PC-3 (cell line): ENCODE results near the gene CHSY1. TPM values are rescaled to one million over a fixed set of nuclear protein-coding genes. Genes with fewer than 3 reads are reported as not detected.

ENCODE experiments used
- ATAC-seq: fragments of 200-7000 bp; cut with Tn5 transposase; 2 replicates; pipeline ENCODE4 v1.9.1; 2020; ENCODE audit warnings: mild to moderate bottlenecking, moderate library complexity
- BruUV-seq: library from RNA; stranded (reverse); fragments of 400-500 nt; replicated peaks from 2 replicates; lab custom pipeline; 2021; lab: Mats Ljungman, UMichigan
- CTCF ChIA-PET: fragments of 300-600 bp; sonication (Branson Sonifier 250); formaldehyde crosslinking; loops from one replicate; lab custom pipeline; 2022; ENCODE audit warnings: antibody characterized with exemption; lab: Charles Lee
- POLR2A ChIA-PET: fragments of 300-600 bp; sonication (Branson Sonifier 250); formaldehyde crosslinking; loops from one replicate; lab custom pipeline; 2022; ENCODE audit warnings: antibody characterized with exemption; ENCODE audit not compliant: unreplicated experiment; lab: Charles Lee
- DNase-seq: peaks from one replicate; pipeline ENCODE4 v3.0.0-alpha.2; 2015
- H2AFZ ChIP-seq: fragments of 300-600 bp; sonication (generic); 2 replicates; pipeline ENCODE4 v1.6.0; 2016; ENCODE audit warnings: antibody characterized with exemption, low read length
- H3F3A ChIP-seq: fragments of 300-600 bp; sonication (generic); one replicate; pipeline ENCODE4 v1.6.0; 2017; ENCODE audit warnings: antibody characterized with exemption, low read length, control low read depth, mild to moderate bottlenecking; ENCODE audit not compliant: unreplicated experiment
- H3K27ac ChIP-seq: fragments of 300-600 bp; sonication (generic); 2 replicates; pipeline ENCODE4 v1.5.1; 2016; ENCODE audit warnings: mild to moderate bottlenecking, low read length
- H3K27me3 ChIP-seq: fragments of 300-600 bp; sonication (generic); 2 replicates; pipeline ENCODE4 v1.6.1; 2016; ENCODE audit warnings: low read length, mixed read lengths
- H3K36me3 ChIP-seq: fragments of 300-600 bp; sonication (generic); 2 replicates; pipeline ENCODE4 v1.6.1; 2016; ENCODE audit warnings: low read depth, mixed run types, low read length, mixed read lengths
- H3K4me1 ChIP-seq: fragments of 300-600 bp; sonication (generic); 2 replicates; pipeline ENCODE4 v1.5.1; 2016; ENCODE audit warnings: low read length; ENCODE audit not compliant: insufficient read depth
- H3K4me2 ChIP-seq: fragments of 300-600 bp; sonication (generic); 2 replicates; pipeline ENCODE4 v1.6.0; 2016; ENCODE audit warnings: low read length
- H3K4me3 ChIP-seq: fragments of 300-600 bp; sonication (generic); 2 replicates; pipeline ENCODE4 v1.5.1; 2016; ENCODE audit warnings: mild to moderate bottlenecking, low read length, mixed read lengths
- H3K79me2 ChIP-seq: fragments of 300-600 bp; sonication (generic); 2 replicates; pipeline ENCODE4 v1.6.1; 2017; ENCODE audit warnings: low read length, mixed read lengths
- H3K9ac ChIP-seq: fragments of 300-600 bp; sonication (generic); 2 replicates; pipeline ENCODE4 v1.6.0; 2016; ENCODE audit warnings: mild to moderate bottlenecking, low read length
- H3K9me2 ChIP-seq: fragments of 300-600 bp; sonication (generic); replicated peaks from 2 replicates; pipeline ENCODE4 v1.6.1; 2016; ENCODE audit warnings: mixed run types, low read length, mixed read lengths
- H3K9me3 ChIP-seq: fragments of 300-600 bp; sonication (generic); 2 replicates; pipeline ENCODE4 v1.6.1; 2016; ENCODE audit warnings: low read length, mixed read lengths
- H4K20me1 ChIP-seq: fragments of 300-600 bp; sonication (generic); 2 replicates; pipeline ENCODE4 v1.6.1; 2016; ENCODE audit warnings: low read length, mixed read lengths
- CTCF ChIP-seq: fragments of 300-600 bp; sonication (generic); conservative IDR thresholded peaks from 2 replicates; pipeline ENCODE4 v1.5.1; 2017; ENCODE audit warnings: antibody characterized with exemption, low read depth, mild to moderate bottlenecking, low read length
- EZH2 ChIP-seq: fragments of 300-600 bp; sonication (generic); IDR thresholded peaks from one replicate; pipeline ENCODE4 v1.6.1; 2017; ENCODE audit warnings: antibody characterized with exemption, mild to moderate bottlenecking, low read length; ENCODE audit not compliant: unreplicated experiment
- EZH2phosphoT487 ChIP-seq: fragments of 300-600 bp; sonication (generic); IDR thresholded peaks from 2 replicates; pipeline ENCODE4 v1.6.1; 2018; ENCODE audit warnings: mild to moderate bottlenecking, antibody characterized with exemption, low read length, borderline replicate concordance
- intact Hi-C: fragments of 100-400 bp; cut with micrococcal nuclease; formaldehyde crosslinking; loops from 2 replicates; pipeline ENCODE4 v1.9.0; 2023
- total RNA-seq: library from RNA; depleted of rRNA; stranded (reverse); fragments of >200 nt; gene quantifications from 2 replicates; pipeline ENCODE4 v1.2.3, GENCODE V29; 2014

Gene CHSY1
- total RNA-seq, 1 experiment from 2014 or later, result 13.8 TPM

DNA sequence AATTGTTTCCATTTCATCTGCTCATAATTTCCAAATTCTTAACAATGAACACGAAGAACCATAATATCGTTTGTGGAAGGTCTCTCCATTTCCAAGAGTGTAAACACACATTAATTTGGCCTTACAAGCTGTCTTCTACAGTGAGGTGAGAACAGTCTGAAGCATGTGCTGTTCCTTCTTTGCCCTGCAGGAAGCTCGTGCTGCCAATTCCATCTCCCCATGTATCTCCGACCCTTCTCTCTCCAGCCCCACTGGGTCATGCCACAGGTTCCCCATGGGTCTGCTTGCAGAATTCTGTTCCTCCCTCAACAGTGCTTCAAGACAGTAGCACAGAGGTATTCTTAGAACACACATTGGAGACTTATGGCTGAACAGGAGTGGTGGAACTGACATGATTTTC lies 70.5 kb downstream of the CHSY1 start:
- Histone ChIP-seq H3K9me2 (no peaks in the 10 kb centered on the region), H3K4me2 (no peak overlapping the region), H3K36me3 (peaks cover 18% of the 10 kb centered on the region), H3K4me3 (no peak overlapping the region), H3K27me3 (no peaks in the 10 kb centered on the region), H3K4me1 (no peaks in the 10 kb centered on the region), H4K20me1 (no peaks in the 10 kb centered on the region), H3K27ac (no peak overlapping the region), H3K9me3 (no peaks in the 10 kb centered on the region), H2AFZ (no peak overlapping the region), H3K9ac (no peak overlapping the region), H3F3A (no peaks in the 10 kb centered on the region), H3K79me2 (peaks cover 58% of the 10 kb centered on the region)
- no peak for TF ChIP-seq EZH2
- no peak for TF ChIP-seq CTCF
- no peak for TF ChIP-seq EZH2phosphoT487
- ATAC-seq, result no peak
- POLR2A ChIA-PET, result no interaction called here
- BruUV-seq, result no TSS peak
- DNase-seq, result no peak
- intact Hi-C loops, result no loop called here
- CTCF ChIA-PET, result no interaction called here

- intact Hi-C loops, result no loop called here
- no peak for TF ChIP-seq CTCF
- TF ChIP-seq EZH2phosphoT487, result no peak
- TF ChIP-seq EZH2, result no peak
Measured at GRCh38 chr15:101180620-101181307, 71.1 kb downstream of the CHSY1 start.

More at GRCh38 chr15:101180620-101181307, 71.1 kb downstream of the CHSY1 start:
- Histone ChIP-seq H3K4me1 (no peaks in the 10 kb centered on the region), H3K79me2 (peaks cover 55% of the 10 kb centered on the region), H3K36me3 (peaks cover 18% of the 10 kb centered on the region), H3K9ac (no peak overlapping the region), H3K27me3 (no peaks in the 10 kb centered on the region), H3K9me2 (no peaks in the 10 kb centered on the region), H2AFZ (no peak overlapping the region), H3K4me3 (no peak overlapping the region), H3K4me2 (no peak overlapping the region), H3K27ac (no peak overlapping the region), H4K20me1 (no peaks in the 10 kb centered on the region), H3K9me3 (no peaks in the 10 kb centered on the region), H3F3A (no peaks in the 10 kb centered on the region)
- DNase-seq, result no peak
- ChIA-PET POLR2A (no interaction called here), CTCF (no interaction called here)
- no peak for ATAC-seq
- no TSS peak for BruUV-seq
